ENCODE data around the gene CDKAL1.

CDKAL1 gene

GRCh38 chr6:21227486-21227885 is 693.2 kb downstream of the CDKAL1 start:
- no peak for TF ChIP-seq CTCF (IDR thresholded peaks at IDR 0.05; ENCODE audit: extremely low read depth, insufficient read depth, missing control alignments)
- in situ Hi-C loops (cut with MboI; ENCODE audit: low pct_unique_long_range_greater_than_20kb, low sequenced_read_pairs, unreplicated experiment), result no loop called here
- no peak for DNase-seq (ENCODE audit: low spot score)

GRCh38 chr6:21228411-21228810 is 694.2 kb downstream of the CDKAL1 start:
- DNase-seq (ENCODE audit: low spot score), result no peak
- in situ Hi-C loops (cut with MboI; ENCODE audit: low pct_unique_long_range_greater_than_20kb, low sequenced_read_pairs, unreplicated experiment), result no loop called here
- no peak for TF ChIP-seq CTCF (IDR thresholded peaks at IDR 0.05; ENCODE audit: extremely low read depth, insufficient read depth, missing control alignments)

GRCh38 chr6:21228876-21229460 is 694.7 kb downstream of the CDKAL1 start:
- no peak for TF ChIP-seq CTCF (IDR thresholded peaks at IDR 0.05; ENCODE audit: extremely low read depth, insufficient read depth, missing control alignments)
- DNase-seq (ENCODE audit: low spot score), result no peak
- in situ Hi-C loops (cut with MboI; ENCODE audit: low pct_unique_long_range_greater_than_20kb, low sequenced_read_pairs, unreplicated experiment), result no loop called here

GRCh38 chr6:21230536-21230935 is 696.3 kb downstream of the CDKAL1 start:
- no peak for TF ChIP-seq CTCF (IDR thresholded peaks at IDR 0.05; ENCODE audit: extremely low read depth, insufficient read depth, missing control alignments)
- in situ Hi-C loops (cut with MboI; ENCODE audit: low pct_unique_long_range_greater_than_20kb, low sequenced_read_pairs, unreplicated experiment), result no loop called here

GRCh38 chr6:21235162-21235561 is 700.9 kb downstream of the CDKAL1 start:
- in situ Hi-C loops (cut with MboI; ENCODE audit: low pct_unique_long_range_greater_than_20kb, low sequenced_read_pairs, unreplicated experiment), result no loop called here
- no peak for DNase-seq (ENCODE audit: low spot score)
- TF ChIP-seq CTCF (IDR thresholded peaks at IDR 0.05; ENCODE audit: extremely low read depth, insufficient read depth, missing control alignments), result no peak

More at GRCh38 chr6:21230536-21230935, 696.3 kb downstream of the CDKAL1 start:
- no peak for DNase-seq (ENCODE audit: low spot score)

- no peak for TF ChIP-seq CTCF (IDR thresholded peaks at IDR 0.05; ENCODE audit: extremely low read depth, insufficient read depth, missing control alignments)
- no peak for DNase-seq (ENCODE audit: low spot score)
- in situ Hi-C loops (cut with MboI; ENCODE audit: low pct_unique_long_range_greater_than_20kb, low sequenced_read_pairs, unreplicated experiment), result no loop called here
Measured at GRCh38 chr6:21238208-21238607, 704.0 kb downstream of the CDKAL1 start.
